SK-N-MC (cell line): ENCODE data around the gene SPTLC2.

Experiments
- EZH2 ChIP-seq: fragments of 200-600 bp; sonication (generic); IDR thresholded peaks from one replicate; pipeline ENCODE4 v1.6.1; 2017; ENCODE audit warnings: antibody characterized with exemption
- FOXP2 ChIP-seq: optimal IDR thresholded peaks from 2 replicates; pipeline ENCODE3; 2011; ENCODE audit warnings: mild to moderate bottlenecking, moderate library complexity; ENCODE audit not compliant: insufficient read depth; ENCODE audit errors: extremely low read length, control extremely low read depth
- POLR2AphosphoS5 ChIP-seq: IDR thresholded peaks from 2 replicates; pipeline ENCODE4 v1.6.1; 2012; ENCODE audit warnings: mild to moderate bottlenecking, low read depth, low read length, borderline replicate concordance

- TF ChIP-seq POLR2AphosphoS5 (no peak), EZH2 (no peak), FOXP2 (no peak)
Observed at GRCh38 chr14:77498984-77499527, 117.4 kb downstream of the SPTLC2 start.
